B cell (primary cell): ENCODE results near the gene ARF6. TPM values are rescaled to one million over a fixed set of nuclear protein-coding genes. Genes with fewer than 3 reads are reported as not detected.
A peak's percentile ranks its signal among the peaks of the same experiment; 100 is the strongest.

Experiments used
- ATAC-seq: fragments of 200-7000 bp; cut with Tn5 transposase; one replicate; pipeline ENCODE4 v1.10.0; 2021; ENCODE audit warnings: low read depth, mild to moderate bottlenecking, moderate number of reproducible peaks, moderate library complexity
- CTCF ChIA-PET: fragments of 350-600 bp; sonication (Branson Sonifier 250); formaldehyde crosslinking; loops from one replicate; lab custom pipeline; 2021; ENCODE audit warnings: antibody characterized with exemption, inconsistent platforms; lab: Charles Lee
- POLR2A ChIA-PET: fragments of 350-600 bp; sonication (Branson Sonifier 250); formaldehyde crosslinking; loops from one replicate; lab custom pipeline; 2021; ENCODE audit warnings: antibody characterized with exemption; lab: Charles Lee
- DNase-seq: peaks from one replicate; pipeline ENCODE4 v3.0.0; 2013
- H2AFZ ChIP-seq: 2 replicates; pipeline ENCODE4 v1.6.1; 2012; ENCODE audit warnings: mild to moderate bottlenecking, low read depth, low read length; ENCODE audit not compliant: insufficient read depth, poor library complexity, severe bottlenecking
- H3K27ac ChIP-seq, 2 donors: 1 replicate in 1 of 2; 2 replicates in 1 of 2; pipeline ENCODE4 v1.5.1; 2012 to 2013; ENCODE audit warnings: low read length in 2 of 2, mild to moderate bottlenecking in 2 of 2, moderate library complexity in 1 of 2
- H3K27me3 ChIP-seq, 4 experiments: fragments of 200-600 bp in 1 of 4; sonication (generic) in 1 of 4; replicated peaks in 1 of 4; 1 replicate in 2 of 4; 2 replicates in 2 of 4; pipeline versions ENCODE4 v1.6.1 to v1.7.0; 2013 to 2016; ENCODE audit warnings: low read length in 3 of 4, mild to moderate bottlenecking in 2 of 4, mixed read lengths in 1 of 4, moderate library complexity in 1 of 4; ENCODE audit not compliant: insufficient read depth in 4 of 4, control insufficient read depth in 3 of 4; ENCODE audit errors: control extremely low read depth in 1 of 4
- H3K36me3 ChIP-seq, 2 experiments: replicated peaks in 1 of 2; 1 replicate in 1 of 2; 2 replicates in 1 of 2; pipeline versions ENCODE4 v1.6.1 to v1.7.1; 2013; ENCODE audit warnings: low read length in 1 of 2; ENCODE audit not compliant: insufficient read depth in 2 of 2, control insufficient read depth in 1 of 2; ENCODE audit errors: control extremely low read depth in 1 of 2, extremely low read depth in 1 of 2
- H3K4me1 ChIP-seq, 2 donors: fragments of 200-600 bp in 1 of 2; sonication (generic) in 1 of 2; 1 replicate in 1 of 2; 2 replicates in 1 of 2; pipeline versions ENCODE4 v1.5.1 to v1.6.1; 2013 to 2017; ENCODE audit warnings: low read length in 2 of 2; ENCODE audit not compliant: control insufficient read depth in 2 of 2, insufficient read depth in 2 of 2
- H3K4me2 ChIP-seq: replicated peaks from 2 replicates; pipeline ENCODE3; 2012; ENCODE audit warnings: mild to moderate bottlenecking, low read depth, low read length; ENCODE audit not compliant: poor library complexity, severe bottlenecking
- H3K4me3 ChIP-seq, 5 experiments: fragments of 200-600 bp in 1 of 5; sonication (generic) in 1 of 5; 1 replicate in 3 of 5; 2 replicates in 2 of 5; pipeline versions ENCODE4 v1.5.1 to v1.7.0; 2011 to 2016; ENCODE audit warnings: low read length in 4 of 5, mild to moderate bottlenecking in 4 of 5, low read depth in 2 of 5, control low read depth in 1 of 5, moderate library complexity in 1 of 5; ENCODE audit not compliant: insufficient read depth in 1 of 5; ENCODE audit errors: control extremely low read depth in 1 of 5, extremely low read depth in 1 of 5
- H3K79me2 ChIP-seq: fragments of 200-600 bp; sonication (generic); one replicate; pipeline ENCODE4 v1.6.0; 2016; ENCODE audit warnings: low read length; ENCODE audit not compliant: control insufficient read depth, insufficient read depth
- H3K9ac ChIP-seq: fragments of 200-600 bp; sonication (generic); 2 replicates; pipeline ENCODE4 v1.6.1; 2017; ENCODE audit warnings: mild to moderate bottlenecking, low read length, moderate library complexity
- H3K9me3 ChIP-seq, 3 donors: one replicate each; pipeline versions ENCODE4 v1.6.1 to v1.7.1; 2013; ENCODE audit warnings: low read length in 2 of 3; ENCODE audit not compliant: control insufficient read depth in 2 of 3, insufficient read depth in 1 of 3; ENCODE audit errors: control extremely low read depth in 1 of 3
- H4K20me1 ChIP-seq: 2 replicates; pipeline ENCODE4 v1.6.0; 2012; ENCODE audit warnings: mild to moderate bottlenecking, low read length; ENCODE audit not compliant: insufficient read depth, control insufficient read depth, poor library complexity, severe bottlenecking
- H3K27ac Mint-ChIP-seq: one replicate; pipeline ENCODE4 v1.8.0; 2021; ENCODE audit warnings: mixed read lengths
- H3K27me3 Mint-ChIP-seq: one replicate; pipeline ENCODE4 v1.8.0; 2021; ENCODE audit warnings: mixed read lengths
- H3K4me1 Mint-ChIP-seq: one replicate; pipeline ENCODE4 v1.8.0; 2021; ENCODE audit warnings: mixed read lengths
- H3K4me3 Mint-ChIP-seq: one replicate; pipeline ENCODE4 v1.8.0; 2021; ENCODE audit warnings: mixed read lengths
- H3K9me3 Mint-ChIP-seq: one replicate; pipeline ENCODE4 v1.8.0; 2022; ENCODE audit warnings: mixed read lengths; ENCODE audit not compliant: insufficient read depth
- CTCF ChIP-seq: fragments of 200-600 bp; IDR thresholded peaks from one replicate; pipeline ENCODE4 v1.8.0; 2022; ENCODE audit warnings: antibody characterized with exemption, mild to moderate bottlenecking
- EZH2 ChIP-seq: IDR thresholded peaks from 2 replicates; pipeline ENCODE4 v1.6.1; 2012; ENCODE audit warnings: borderline replicate concordance, low read depth, mild to moderate bottlenecking, moderate library complexity, low read length; ENCODE audit not compliant: insufficient read depth, poor library complexity, severe bottlenecking
- WGBS: methylation state at CpG from one replicate; pipeline ENCODE4 v1.1.5; 2013; ENCODE audit warnings: missing lambda C conversion rate; ENCODE audit not compliant: insufficient coverage; 5-methylcytosine and 5-hydroxymethylcytosine counted together
- intact Hi-C: fragments of 100-400 bp; cut with micrococcal nuclease; formaldehyde crosslinking; loops from one replicate; pipeline ENCODE4 v1.10.0; 2022
- polyA plus RNA-seq: library from polyadenylated mRNA; depleted of rRNA; stranded (reverse); fragments of >200 nt; gene quantifications from 2 replicates; pipeline ENCODE4 v1.2.3, GENCODE V29; 2012
- total RNA-seq, 2 donors: library from RNA; stranded (reverse); fragments of 120-200 nt in 1 of 2; gene quantifications; 1 replicate in 1 of 2; 2 replicates in 1 of 2; pipeline versions ENCODE4 v1.2.3 to v1.2.4, GENCODE V29; 2013 to 2022

Gene ARF6
- total and polyA plus RNA-seq, 2 donors (not counting 1 experiment from before 2014, with no cell fraction given) = 96.6 to 135 TPM

- Mint-ChIP-seq H3K9me3 (no peaks in the 10 kb centered on the region), H3K4me1 (peaks cover 41% of the 10 kb centered on the region), H3K4me3 (no peak overlapping the region), H3K27me3 (no peaks in the 10 kb centered on the region), H3K27ac (no peak overlapping the region)
- Histone ChIP-seq H3K79me2 (peaks cover 27% of the 10 kb centered on the region), H3K27me3 (no peaks in the 10 kb centered on the region), H3K4me1 (peaks cover 52 to 64% of the 10 kb centered on the region in 2 donors), H4K20me1 (no peaks in the 10 kb centered on the region), H3K27ac (peak overlapping the region; percentile 33 to 99), H3K4me2 (peak overlapping the region; percentile 61), H3K9me3 (no peaks in the 10 kb centered on the region), H3K36me3 (no peaks in the 10 kb centered on the region), H3K9ac (no peak overlapping the region), H2AFZ (no peak overlapping the region), H3K4me3 (no peak overlapping the region)
- ChIA-PET CTCF (interaction anchor here (0.5 to 10.0 kb wide), 33 partner anchors 10 to 257 kb away, joined by 3 to 182 read pairs (median 5); partner anchors contain the start of genes ARF6, NEMF, POLE2 and VCPKMT), POLR2A (interaction anchor here (0.7 to 3.9 kb wide), 5 partner anchors 27 to 222 kb away, joined by 3 to 45 read pairs (median 3); partner anchors contain the start of gene ARF6)
- TF ChIP-seq CTCF (peak; percentile 93), EZH2 (no peak)
- 0% methylated on average over 1 of the region's 4 CpGs for WGBS
- intact Hi-C loops = loop anchor here (1.0 to 10.0 kb wide), 4 partner anchors 95 to 959 kb away; no protein-coding TSS in a partner anchor
- no peak for ATAC-seq
- peak; percentile 87 for DNase-seq
Measured at GRCh38 chr14:49865431-49865859, 27.4 kb upstream of the ARF6 start.
